Activated naive CD8-positive, alpha-beta T cell treated with anti-CD3 and anti-CD28 coated beads, Interleukin-2, amount 50 U/mL, for 24 hours (primary cell): Measurements from ENCODE around the gene C1orf185.
A peak's percentile ranks its signal among the peaks of the same experiment; 100 is the strongest.

Source experiments
- ATAC-seq: fragments of 150-1000 bp; cut with Tn5 transposase; one replicate; pipeline ENCODE4 v1.10.0; 2021
- DNase-seq: peaks from one replicate; pipeline ENCODE4 v3.0.0; 2021
- H3K27ac Mint-ChIP-seq: one replicate; pipeline ENCODE4 v1.8.0; 2021; ENCODE audit warnings: mild to moderate bottlenecking, mixed read lengths
- H3K27me3 Mint-ChIP-seq: one replicate; pipeline ENCODE4 v1.8.0; 2021; ENCODE audit warnings: mixed read lengths
- H3K36me3 Mint-ChIP-seq: one replicate; pipeline ENCODE4 v1.8.0; 2021; ENCODE audit warnings: low read depth, mixed read lengths
- H3K4me1 Mint-ChIP-seq: one replicate; pipeline ENCODE4 v1.8.0; 2021; ENCODE audit warnings: mixed read lengths
- H3K4me3 Mint-ChIP-seq: one replicate; pipeline ENCODE4 v1.8.0; 2021; ENCODE audit warnings: mild to moderate bottlenecking, moderate library complexity, mixed read lengths
- H3K9me3 Mint-ChIP-seq: one replicate; pipeline ENCODE4 v1.8.0; 2021; ENCODE audit warnings: mixed read lengths

C1orf185 gene

GRCh38 chr1:51101976-51102375, at the start of gene C1orf185:
C1orf185 (plus strand) TSS chr1:51102228; CDS start chr1:51102234, 6 bp downstream.
- no peaks in the 10 kb centered on the region for H3K4me1 Mint-ChIP-seq
- DNase-seq (no peak), ATAC-seq (no peak)
- H3K36me3 Mint-ChIP-seq: no peaks in the 10 kb centered on the region
- no peak within 1 kb of the TSS for H3K27ac Mint-ChIP-seq
- no peak within 1 kb of the TSS for H3K4me3 Mint-ChIP-seq
- H3K27me3 Mint-ChIP-seq: peaks cover 10% of the 10 kb centered on the region
- H3K9me3 Mint-ChIP-seq: peaks cover 3% of the 10 kb centered on the region

GRCh38 chr1:51058858-51059257, 43.2 kb upstream of the C1orf185 start:
- Mint-ChIP-seq H3K36me3 (no peaks in the 10 kb centered on the region), H3K9me3 (peaks cover 4% of the 10 kb centered on the region), H3K4me1 (no peaks in the 10 kb centered on the region), H3K27me3 (peaks cover 16% of the 10 kb centered on the region), H3K4me3 (no peak overlapping the region), H3K27ac (no peak overlapping the region)
- DNase-seq (no peak), ATAC-seq (peak; percentile 33)

GRCh38 chr1:51061231-51061918, 40.7 kb upstream of the C1orf185 start:
- Mint-ChIP-seq H3K36me3 (no peaks in the 10 kb centered on the region), H3K27me3 (peaks cover 13% of the 10 kb centered on the region), H3K4me3 (no peak overlapping the region), H3K27ac (no peak overlapping the region), H3K9me3 (peaks cover 4% of the 10 kb centered on the region), H3K4me1 (no peaks in the 10 kb centered on the region)
- no peak for DNase-seq
- no peak for ATAC-seq

GRCh38 chr1:51063121-51063520, 38.9 kb upstream of the C1orf185 start:
- H3K4me1 Mint-ChIP-seq: no peaks in the 10 kb centered on the region
- no peaks in the 10 kb centered on the region for H3K36me3 Mint-ChIP-seq
- no peak for ATAC-seq
- H3K9me3 Mint-ChIP-seq: no peaks in the 10 kb centered on the region
- no peak for DNase-seq
- H3K27ac Mint-ChIP-seq: no peak overlapping the region
- H3K27me3 Mint-ChIP-seq: peaks cover 11% of the 10 kb centered on the region
- H3K4me3 Mint-ChIP-seq: no peak overlapping the region

- ATAC-seq: no peak
- H3K27ac Mint-ChIP-seq: no peak overlapping the region
- H3K27me3 Mint-ChIP-seq: peaks cover 15% of the 10 kb centered on the region
- H3K9me3 Mint-ChIP-seq: no peaks in the 10 kb centered on the region
- no peak overlapping the region for H3K4me3 Mint-ChIP-seq
- H3K36me3 Mint-ChIP-seq: no peaks in the 10 kb centered on the region
- no peaks in the 10 kb centered on the region for H3K4me1 Mint-ChIP-seq
- DNase-seq: no peak
These were observed 32.0 kb upstream of the C1orf185 start for GRCh38 chr1:51070011-51070410.

GRCh38 chr1:51070640-51071039, 31.4 kb upstream of the C1orf185 start:
- no peaks in the 10 kb centered on the region for H3K9me3 Mint-ChIP-seq
- H3K36me3 Mint-ChIP-seq: no peaks in the 10 kb centered on the region
- H3K4me3 Mint-ChIP-seq: no peak overlapping the region
- H3K4me1 Mint-ChIP-seq: no peaks in the 10 kb centered on the region
- ATAC-seq (no peak), DNase-seq (no peak)
- H3K27me3 Mint-ChIP-seq: peaks cover 16% of the 10 kb centered on the region
- H3K27ac Mint-ChIP-seq: no peak overlapping the region

GRCh38 chr1:51071291-51072042, 30.6 kb upstream of the C1orf185 start:
- no peaks in the 10 kb centered on the region for H3K9me3 Mint-ChIP-seq
- no peak overlapping the region for H3K4me3 Mint-ChIP-seq
- H3K27ac Mint-ChIP-seq: no peak overlapping the region
- no peaks in the 10 kb centered on the region for H3K4me1 Mint-ChIP-seq
- H3K36me3 Mint-ChIP-seq: no peaks in the 10 kb centered on the region
- DNase-seq (no peak), ATAC-seq (no peak)
- peaks cover 16% of the 10 kb centered on the region for H3K27me3 Mint-ChIP-seq

- peaks cover 16% of the 10 kb centered on the region for H3K27me3 Mint-ChIP-seq
- DNase-seq: no peak
- H3K4me1 Mint-ChIP-seq: no peaks in the 10 kb centered on the region
- H3K4me3 Mint-ChIP-seq: no peak overlapping the region
- no peak overlapping the region for H3K27ac Mint-ChIP-seq
- no peaks in the 10 kb centered on the region for H3K9me3 Mint-ChIP-seq
- ATAC-seq: no peak
- H3K36me3 Mint-ChIP-seq: no peaks in the 10 kb centered on the region
These were observed 30.0 kb upstream of the C1orf185 start for GRCh38 chr1:51072043-51072439.

- Mint-ChIP-seq H3K36me3 (no peaks in the 10 kb centered on the region), H3K4me1 (no peaks in the 10 kb centered on the region), H3K27ac (no peak overlapping the region), H3K27me3 (peaks cover 15% of the 10 kb centered on the region), H3K9me3 (no peaks in the 10 kb centered on the region), H3K4me3 (no peak overlapping the region)
- DNase-seq (no peak), ATAC-seq (no peak)
These were observed 29.4 kb upstream of the C1orf185 start for GRCh38 chr1:51072651-51073050.

GRCh38 chr1:51073456-51073855, 28.6 kb upstream of the C1orf185 start:
- no peak for DNase-seq
- Mint-ChIP-seq H3K9me3 (no peaks in the 10 kb centered on the region), H3K4me3 (no peak overlapping the region), H3K27ac (no peak overlapping the region), H3K27me3 (peaks cover 13% of the 10 kb centered on the region), H3K4me1 (no peaks in the 10 kb centered on the region), H3K36me3 (no peaks in the 10 kb centered on the region)
- ATAC-seq: no peak

- Mint-ChIP-seq H3K4me1 (no peaks in the 10 kb centered on the region), H3K27ac (no peak overlapping the region), H3K36me3 (no peaks in the 10 kb centered on the region), H3K9me3 (peaks cover 4% of the 10 kb centered on the region), H3K27me3 (peaks cover 51% of the 10 kb centered on the region), H3K4me3 (no peak overlapping the region)
- DNase-seq (no peak), ATAC-seq (no peak)
These were observed 15.3 kb upstream of the C1orf185 start for GRCh38 chr1:51086496-51087271.

GRCh38 chr1:51088474-51088873, 13.6 kb upstream of the C1orf185 start:
- ATAC-seq (no peak), DNase-seq (no peak)
- Mint-ChIP-seq H3K9me3 (peaks cover 4% of the 10 kb centered on the region), H3K4me3 (no peak overlapping the region), H3K36me3 (no peaks in the 10 kb centered on the region), H3K4me1 (no peaks in the 10 kb centered on the region), H3K27ac (no peak overlapping the region), H3K27me3 (peaks cover 46% of the 10 kb centered on the region)

GRCh38 chr1:51093581-51093980, 8.4 kb upstream of the C1orf185 start:
- H3K4me1 Mint-ChIP-seq: no peaks in the 10 kb centered on the region
- no peaks in the 10 kb centered on the region for H3K36me3 Mint-ChIP-seq
- H3K27me3 Mint-ChIP-seq: peaks cover 36% of the 10 kb centered on the region
- H3K4me3 Mint-ChIP-seq: no peak overlapping the region
- H3K27ac Mint-ChIP-seq: no peak overlapping the region
- peaks cover 7% of the 10 kb centered on the region for H3K9me3 Mint-ChIP-seq
- ATAC-seq (no peak), DNase-seq (no peak)

- Mint-ChIP-seq H3K4me1 (no peaks in the 10 kb centered on the region), H3K27me3 (peaks cover 26% of the 10 kb centered on the region), H3K36me3 (no peaks in the 10 kb centered on the region), H3K27ac (no peak overlapping the region), H3K4me3 (no peak overlapping the region), H3K9me3 (peaks cover 6% of the 10 kb centered on the region)
- ATAC-seq: no peak
- DNase-seq: no peak
These were observed 4.9 kb upstream of the C1orf185 start for GRCh38 chr1:51097171-51097570.
